ENCODE results near the gene IFNA5.

The IFNA5 gene

GRCh38 chr9:21305213-21305612, at the start of gene IFNA5:
TSS of gene IFNA5 (minus strand) at chr9:21305313. CDS start at chr9:21305256, 57 bp downstream.
- TF ChIP-seq POLR2A (IDR thresholded peaks at IDR 0.05; ENCODE audit: low read depth, low read length) = no peak
- no peak for FAIRE-seq
- no peak for DNase-seq (ENCODE audit: insufficient read length, low spot score)

- DNase-seq (ENCODE audit: insufficient read length, low spot score) (no peak), FAIRE-seq (no peak)
- no peak for TF ChIP-seq POLR2A (IDR thresholded peaks at IDR 0.05; ENCODE audit: low read depth, low read length)
Observed at GRCh38 chr9:21350787-21351186, 45.7 kb upstream of the IFNA5 start, which contains the start of gene IFNA6. TSS of gene IFNA6 (minus strand) at chr9:21350887. CDS start at chr9:21350887, 0 bp downstream.

- FAIRE-seq = no peak
- TF ChIP-seq POLR2A (IDR thresholded peaks at IDR 0.05; ENCODE audit: low read depth, low read length) = no peak
- DNase-seq (ENCODE audit: insufficient read length, low spot score) = no peak
Observed at GRCh38 chr9:21348430-21348970, 43.4 kb upstream of the IFNA5 start.

- DNase-seq (ENCODE audit: insufficient read length, low spot score) (no peak), FAIRE-seq (no peak)
- no peak for TF ChIP-seq POLR2A (IDR thresholded peaks at IDR 0.05; ENCODE audit: low read depth, low read length)
Observed at GRCh38 chr9:21340735-21341134, 35.6 kb upstream of the IFNA5 start.

- peak; percentile 61 for FAIRE-seq
- no peak for DNase-seq (ENCODE audit: insufficient read length, low spot score)
- TF ChIP-seq POLR2A (IDR thresholded peaks at IDR 0.05; ENCODE audit: low read depth, low read length) = no peak
Observed at GRCh38 chr9:21336457-21336856, 31.3 kb upstream of the IFNA5 start.

GRCh38 chr9:21334701-21335632, 29.9 kb upstream of the IFNA5 start, which contains the start of gene KLHL9:
TSS of gene KLHL9 (minus strand) at chr9:21335404. CDS start at chr9:21334859, 545 bp downstream.
- peak; percentile 49; the same call in 1 of the 2 replicates for TF ChIP-seq POLR2A (IDR thresholded peaks at IDR 0.05; ENCODE audit: low read depth, low read length)
- DNase-seq (ENCODE audit: insufficient read length, low spot score) = peak; percentile 86
- FAIRE-seq = peak; percentile 87

DNA sequence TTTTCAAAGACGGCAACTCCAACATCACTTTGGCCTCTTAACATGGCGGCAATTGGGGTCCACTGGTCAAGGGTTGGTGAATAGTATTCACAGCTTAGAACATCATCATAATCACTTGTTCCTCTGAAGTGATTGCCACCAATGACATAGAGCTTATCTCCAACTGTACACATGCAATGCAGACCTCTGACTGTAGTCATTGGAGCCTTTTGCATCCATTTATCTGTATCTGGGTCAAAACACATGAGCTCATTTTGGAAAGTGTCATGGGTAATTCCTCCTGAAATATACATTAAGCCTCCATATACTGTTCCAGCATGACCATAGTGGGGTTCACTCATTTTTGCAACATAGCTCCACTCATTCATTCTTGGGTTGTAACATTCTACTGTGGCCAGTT, 28.1 kb upstream of the IFNA5 start:
- FAIRE-seq (peak; percentile 52), DNase-seq (ENCODE audit: insufficient read length, low spot score) (no peak)
- no peak for TF ChIP-seq POLR2A (IDR thresholded peaks at IDR 0.05; ENCODE audit: low read depth, low read length)

DNA sequence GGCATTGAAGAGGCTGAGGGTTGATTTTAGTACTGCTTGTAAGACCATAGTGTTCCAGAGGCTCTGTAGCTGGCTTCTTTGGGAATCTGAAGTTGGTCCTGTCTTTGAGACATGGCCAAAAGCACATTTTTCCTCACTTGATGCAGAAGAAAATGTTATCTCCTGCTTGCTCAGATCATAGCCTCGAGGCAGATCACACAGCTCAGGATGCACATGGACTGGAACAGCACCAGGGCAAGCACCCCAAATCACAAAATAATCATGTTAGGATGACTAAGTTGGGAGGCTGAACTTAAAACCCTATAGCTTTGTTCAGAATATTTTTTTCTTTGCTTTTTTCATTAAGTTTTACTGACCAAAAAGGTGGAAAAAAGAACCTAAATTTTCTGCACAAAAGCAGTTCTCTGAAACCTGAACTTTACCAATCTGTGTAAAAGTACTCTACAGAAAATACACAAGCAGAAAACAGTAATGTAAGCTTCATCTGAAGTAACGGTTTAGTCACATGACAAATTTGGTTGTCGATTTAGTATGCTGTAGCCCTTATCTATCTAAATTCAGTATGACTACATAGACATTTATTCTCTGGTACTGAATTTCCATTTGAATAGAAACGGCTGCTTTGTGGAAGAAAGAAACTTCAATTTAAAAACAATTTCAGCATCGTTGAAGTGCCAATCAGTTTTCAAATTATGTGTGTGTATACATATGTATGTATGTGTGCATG, 26.7 kb upstream of the IFNA5 start:
- DNase-seq (ENCODE audit: insufficient read length, low spot score) (no peak), FAIRE-seq (peak; percentile 50)
- no peak for TF ChIP-seq POLR2A (IDR thresholded peaks at IDR 0.05; ENCODE audit: low read depth, low read length)

DNA sequence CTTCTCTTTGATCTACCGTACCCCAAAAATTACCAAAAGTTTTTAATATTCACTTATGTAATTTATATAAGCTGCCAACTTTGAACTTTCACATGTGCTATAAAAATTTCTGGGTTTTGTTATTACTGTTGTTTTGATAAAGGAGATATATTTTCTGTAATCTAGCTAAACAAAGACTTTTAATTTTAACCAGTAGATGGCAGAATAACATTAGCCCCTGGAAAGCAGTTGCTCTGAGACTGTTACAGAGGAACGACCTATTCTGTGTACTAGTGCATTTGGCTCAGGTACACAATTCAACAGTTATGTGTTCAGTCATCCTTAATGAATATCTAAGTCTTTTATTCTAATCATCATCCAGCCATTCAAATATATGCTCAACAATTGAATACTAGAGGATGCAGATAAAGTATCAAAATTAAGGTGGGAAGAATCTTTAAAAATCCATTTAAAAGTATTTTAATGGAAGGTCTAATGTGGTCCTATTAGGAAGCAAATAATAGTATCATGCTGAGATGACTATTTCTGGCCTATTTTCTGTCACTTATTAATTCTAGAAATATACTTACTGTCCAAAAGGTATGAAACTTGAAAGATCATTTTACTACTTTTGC, 21.5 kb upstream of the IFNA5 start:
- FAIRE-seq = peak; percentile 91
- no peak for TF ChIP-seq POLR2A (IDR thresholded peaks at IDR 0.05; ENCODE audit: low read depth, low read length)
- DNase-seq (ENCODE audit: insufficient read length, low spot score) = peak; percentile 12

GRCh38 chr9:21324047-21324446, 18.9 kb upstream of the IFNA5 start:
- TF ChIP-seq POLR2A (IDR thresholded peaks at IDR 0.05; ENCODE audit: low read depth, low read length) = no peak
- no peak for DNase-seq (ENCODE audit: insufficient read length, low spot score)
- FAIRE-seq = peak; percentile 23

GRCh38 chr9:21322911-21323461, 17.9 kb upstream of the IFNA5 start:
- DNase-seq (ENCODE audit: insufficient read length, low spot score) = no peak
- no peak for FAIRE-seq
- no peak for TF ChIP-seq POLR2A (IDR thresholded peaks at IDR 0.05; ENCODE audit: low read depth, low read length)

GRCh38 chr9:21320465-21320864, 15.4 kb upstream of the IFNA5 start:
- TF ChIP-seq POLR2A (IDR thresholded peaks at IDR 0.05; ENCODE audit: low read depth, low read length) = no peak
- no peak for FAIRE-seq
- DNase-seq (ENCODE audit: insufficient read length, low spot score) = no peak

Data from H54 (cell line).